HL-60 (cell line): ENCODE measurements around the gene ELMO1.

Experiments
- DNase-seq, 2 experiments: peaks; one replicate each; pipeline ENCODE4 v3.0.0-alpha.2; 2010 to 2020; ENCODE audit warnings: low read depth in 1 of 2, low spot score in 1 of 2
- H3K27ac ChIP-seq: fragments of 250-450 bp; sonication (Bioruptor Pico); replicated peaks from 2 replicates; pipeline ENCODE4 v1.5.1; 2020; ENCODE audit warnings: mild to moderate bottlenecking, moderate library complexity
- H3K27me3 ChIP-seq: fragments of 250-450 bp; sonication (Bioruptor Pico); 2 replicates; pipeline ENCODE4 v1.5.1; 2021; ENCODE audit warnings: mild to moderate bottlenecking, moderate library complexity; ENCODE audit not compliant: insufficient read depth, poor library complexity, severe bottlenecking
- H3K4me3 ChIP-seq: replicated peaks from 2 replicates; pipeline ENCODE4 v1.5.1; 2011; ENCODE audit warnings: mild to moderate bottlenecking, control low read depth, low read length; ENCODE audit not compliant: insufficient read depth
- CTCF ChIP-seq: IDR thresholded peaks from one replicate; pipeline ENCODE4 v1.5.1; 2011; ENCODE audit warnings: low read length, control low read depth, inconsistent platforms; ENCODE audit not compliant: insufficient read depth
- GABPA ChIP-seq: IDR thresholded peaks from 2 replicates; pipeline ENCODE4 v1.6.1; 2012; ENCODE audit warnings: low read depth
- POLR2AphosphoS5 ChIP-seq: IDR thresholded peaks from 2 replicates; pipeline ENCODE4 v1.6.1; 2012; ENCODE audit warnings: low read depth
- SPI1 ChIP-seq: IDR thresholded peaks from 2 replicates; pipeline ENCODE4 v1.6.1; 2012; ENCODE audit warnings: low read depth, mild to moderate bottlenecking, borderline replicate concordance
- TF ChIP-seq, protein P1 (sequence below): IDR thresholded peaks from 2 replicates; pipeline ENCODE4 v1.6.1; 2012; ENCODE audit warnings: low read depth; ENCODE audit not compliant: insufficient replicate concordance

The ELMO1 gene

DNA sequence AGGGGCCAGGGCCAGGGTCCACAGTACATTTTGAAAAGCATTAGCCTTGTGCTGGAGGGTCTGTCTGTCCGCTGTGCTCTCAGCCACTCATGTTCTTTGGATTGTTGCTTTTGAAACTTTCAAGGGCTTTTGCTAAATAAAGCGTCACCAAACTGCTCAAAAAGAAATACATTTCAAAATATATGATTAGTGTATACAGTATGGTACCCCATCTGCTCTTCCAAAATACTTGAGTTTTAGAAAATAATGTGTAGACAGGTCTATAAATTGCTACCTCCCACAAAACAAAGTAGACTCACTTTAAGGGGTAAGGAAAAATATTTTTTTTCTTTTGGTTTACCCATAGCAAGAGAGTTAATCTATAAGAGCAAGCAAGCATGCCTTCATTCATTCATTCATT lies 530.1 kb downstream of the ELMO1 start:
- TF ChIP-seq SPI1 (no peak), POLR2AphosphoS5 (no peak), GABPA (no peak)
- TF ChIP-seq, protein P1, sequence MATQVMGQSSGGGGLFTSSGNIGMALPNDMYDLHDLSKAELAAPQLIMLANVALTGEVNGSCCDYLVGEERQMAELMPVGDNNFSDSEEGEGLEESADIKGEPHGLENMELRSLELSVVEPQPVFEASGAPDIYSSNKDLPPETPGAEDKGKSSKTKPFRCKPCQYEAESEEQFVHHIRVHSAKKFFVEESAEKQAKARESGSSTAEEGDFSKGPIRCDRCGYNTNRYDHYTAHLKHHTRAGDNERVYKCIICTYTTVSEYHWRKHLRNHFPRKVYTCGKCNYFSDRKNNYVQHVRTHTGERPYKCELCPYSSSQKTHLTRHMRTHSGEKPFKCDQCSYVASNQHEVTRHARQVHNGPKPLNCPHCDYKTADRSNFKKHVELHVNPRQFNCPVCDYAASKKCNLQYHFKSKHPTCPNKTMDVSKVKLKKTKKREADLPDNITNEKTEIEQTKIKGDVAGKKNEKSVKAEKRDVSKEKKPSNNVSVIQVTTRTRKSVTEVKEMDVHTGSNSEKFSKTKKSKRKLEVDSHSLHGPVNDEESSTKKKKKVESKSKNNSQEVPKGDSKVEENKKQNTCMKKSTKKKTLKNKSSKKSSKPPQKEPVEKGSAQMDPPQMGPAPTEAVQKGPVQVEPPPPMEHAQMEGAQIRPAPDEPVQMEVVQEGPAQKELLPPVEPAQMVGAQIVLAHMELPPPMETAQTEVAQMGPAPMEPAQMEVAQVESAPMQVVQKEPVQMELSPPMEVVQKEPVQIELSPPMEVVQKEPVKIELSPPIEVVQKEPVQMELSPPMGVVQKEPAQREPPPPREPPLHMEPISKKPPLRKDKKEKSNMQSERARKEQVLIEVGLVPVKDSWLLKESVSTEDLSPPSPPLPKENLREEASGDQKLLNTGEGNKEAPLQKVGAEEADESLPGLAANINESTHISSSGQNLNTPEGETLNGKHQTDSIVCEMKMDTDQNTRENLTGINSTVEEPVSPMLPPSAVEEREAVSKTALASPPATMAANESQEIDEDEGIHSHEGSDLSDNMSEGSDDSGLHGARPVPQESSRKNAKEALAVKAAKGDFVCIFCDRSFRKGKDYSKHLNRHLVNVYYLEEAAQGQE = no peak
- no peaks in the 10 kb centered on the region for H3K27me3 ChIP-seq
- H3K27ac ChIP-seq = no peak overlapping the region
- no peak overlapping the region for H3K4me3 ChIP-seq
- DNase-seq = no peak

DNA sequence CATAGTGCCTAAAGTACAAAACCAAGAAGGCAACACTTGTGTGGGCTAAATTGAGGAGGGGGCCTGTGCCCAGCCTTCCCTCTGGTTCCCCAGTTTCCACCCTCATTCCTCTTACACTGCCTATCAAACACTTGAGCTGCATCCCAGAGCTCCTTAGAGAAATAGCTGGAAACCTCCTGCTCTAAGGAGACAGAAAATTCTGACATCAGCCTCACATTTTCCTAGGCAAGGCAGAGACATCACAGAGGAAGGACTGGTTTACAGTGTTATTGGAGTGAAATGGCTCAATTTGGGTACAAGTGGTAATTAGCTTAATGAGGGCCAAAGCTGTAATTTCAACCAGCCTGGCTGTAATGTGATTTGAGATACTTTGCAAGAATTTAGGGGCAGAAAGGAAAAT lies 532.0 kb downstream of the ELMO1 start:
- H3K27ac ChIP-seq = no peak overlapping the region
- H3K27me3 ChIP-seq = no peaks in the 10 kb centered on the region

DNA sequence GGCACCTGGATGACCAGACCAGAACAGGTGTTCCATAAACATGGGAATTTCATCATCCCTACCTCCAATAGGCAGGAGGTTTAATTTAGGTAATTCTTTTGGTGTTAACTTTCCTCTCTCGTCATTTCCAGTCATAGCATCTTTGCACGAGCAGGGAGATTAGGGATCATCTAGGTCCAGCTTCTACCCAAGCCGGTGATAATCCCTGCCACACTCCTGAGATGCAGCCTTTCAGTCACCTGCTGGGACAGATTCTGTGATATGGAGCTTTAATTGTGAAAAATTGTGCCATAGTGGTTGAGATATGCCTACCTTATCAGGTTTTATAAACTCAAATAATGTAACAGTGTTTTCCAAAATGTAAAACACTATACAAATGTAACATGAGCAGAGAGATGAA lies 532.5 kb downstream of the ELMO1 start:
- TF ChIP-seq, protein P1 = no peak
- H3K27ac ChIP-seq = no peak overlapping the region
- no peak for DNase-seq
- no peaks in the 10 kb centered on the region for H3K27me3 ChIP-seq
- no peak overlapping the region for H3K4me3 ChIP-seq

More for the DNA sequence above, 532.0 kb downstream of the ELMO1 start:
- no peak overlapping the region for H3K4me3 ChIP-seq
- TF ChIP-seq POLR2AphosphoS5 = no peak
- TF ChIP-seq, protein P1 = no peak
- no peak for TF ChIP-seq CTCF
- TF ChIP-seq SPI1 = no peak
- no peak for TF ChIP-seq GABPA
- DNase-seq = no peak

DNA sequence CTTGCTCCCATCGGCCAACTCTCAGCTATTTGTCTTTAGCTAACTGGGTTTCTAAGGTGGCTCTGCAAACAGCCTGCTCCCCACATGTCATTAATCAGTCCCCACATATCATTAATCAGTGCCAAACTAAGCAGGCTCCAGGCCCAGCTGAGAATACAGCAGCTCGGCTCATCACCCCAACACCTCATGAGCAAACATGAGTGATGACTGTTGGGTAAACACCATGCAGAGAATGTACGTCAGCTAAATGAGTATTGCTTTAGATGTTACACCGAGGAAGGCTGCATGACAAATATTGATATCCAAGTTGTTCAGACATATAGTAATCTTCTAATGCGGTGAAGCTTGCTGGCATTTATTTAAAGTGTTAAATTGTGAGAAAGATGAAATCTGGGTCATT lies 536.9 kb downstream of the ELMO1 start:
- no peak for DNase-seq
- no peaks in the 10 kb centered on the region for H3K27me3 ChIP-seq
- no peak overlapping the region for H3K27ac ChIP-seq
- TF ChIP-seq POLR2AphosphoS5 = no peak
- TF ChIP-seq CTCF = no peak
- TF ChIP-seq SPI1 = no peak
- TF ChIP-seq, protein P1 = no peak
- TF ChIP-seq GABPA = no peak
- no peak overlapping the region for H3K4me3 ChIP-seq
